ENCODE measurements around the gene HIVEP1. TPM values are rescaled to one million over a fixed set of nuclear protein-coding genes. Genes with fewer than 3 reads are reported as not detected.

The HIVEP1 gene
- total RNA-seq, 2 donors from 2014 or later, result 22.3 to 34.4 TPM

DNA sequence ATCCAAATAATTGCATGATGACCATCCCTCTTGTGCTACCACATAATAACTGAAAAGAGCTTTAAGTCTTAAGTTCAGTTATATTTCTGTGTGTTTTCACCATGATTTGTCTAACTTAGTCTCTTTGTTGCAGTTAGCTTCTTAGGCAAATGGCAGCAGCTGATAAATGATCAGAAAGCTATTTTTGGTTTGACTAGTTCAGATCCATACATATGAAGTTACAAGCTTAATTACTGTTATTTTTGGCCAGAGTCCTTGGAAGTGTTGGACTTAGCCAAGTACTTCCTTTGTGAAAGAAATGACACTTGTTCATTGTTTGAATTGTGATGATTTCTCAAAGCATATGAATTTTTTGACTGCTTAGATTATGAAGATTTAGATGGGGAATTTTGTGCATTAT, 54.2 kb downstream of the HIVEP1 start:
- DNase-seq (ENCODE audit: low spot score) (no peak), ATAC-seq (ENCODE audit: insufficient number of reproducible peaks, low FRiP score, low read depth) (no peak)
- TF ChIP-seq CTCF (IDR thresholded peaks at IDR 0.05), result no peak
- Histone ChIP-seq H3K4me1 (ENCODE audit: control insufficient read depth in 1 of 2, low read depth in 2 of 2) (peaks cover 8 to 9% of the 10 kb centered on the region in 2 donors), H3K27ac (no peak overlapping the region), H3K4me3 (no peak overlapping the region), H3K9me3 (no peaks in the 10 kb centered on the region), H3K36me3 (no peaks in the 10 kb centered on the region), H3K27me3 (replicated peaks; ENCODE audit: insufficient read depth) (no peaks in the 10 kb centered on the region)

DNA sequence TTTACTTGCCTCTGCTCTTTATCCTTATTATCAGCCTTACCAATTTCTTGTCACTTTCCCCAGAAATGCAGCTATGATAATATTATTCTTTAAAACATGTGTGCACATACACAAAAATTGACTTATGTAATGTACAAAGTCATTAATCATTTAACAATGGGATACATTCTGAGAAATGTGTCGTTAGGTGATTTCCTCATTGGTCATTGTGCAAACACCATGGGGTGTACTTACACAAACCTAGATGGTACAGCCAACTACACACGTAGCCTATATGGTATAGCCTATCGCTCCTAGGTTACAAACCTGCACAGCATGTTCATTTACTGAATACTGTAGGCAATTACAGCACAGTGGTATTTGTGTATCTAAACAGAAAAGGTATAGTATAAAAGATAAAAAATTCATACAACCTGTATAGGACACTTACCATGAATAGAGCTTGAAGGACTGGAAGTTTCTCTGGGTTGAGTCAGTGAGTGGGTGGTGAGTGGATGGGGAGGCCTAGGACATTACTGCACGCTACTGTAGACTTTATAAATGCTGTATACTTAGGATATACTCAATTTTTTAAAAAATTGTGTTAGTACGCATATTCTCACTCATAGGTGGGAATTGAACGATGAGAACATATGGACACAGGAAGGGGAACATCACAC, 56.9 kb downstream of the HIVEP1 start:
- ATAC-seq (ENCODE audit: insufficient number of reproducible peaks, low FRiP score, low read depth), result no peak
- H3K27me3 ChIP-seq (replicated peaks; ENCODE audit: insufficient read depth), result no peaks in the 10 kb centered on the region
- no peaks in the 10 kb centered on the region for H3K36me3 ChIP-seq
- H3K4me3 ChIP-seq, result no peak overlapping the region
- TF ChIP-seq CTCF (IDR thresholded peaks at IDR 0.05), result no peak
- H3K27ac ChIP-seq, result no peak overlapping the region
- H3K4me1 ChIP-seq (ENCODE audit: control insufficient read depth in 1 of 2, low read depth in 2 of 2), result peaks cover 8 to 9% of the 10 kb centered on the region in 2 donors
- no peak for DNase-seq (ENCODE audit: low spot score)
- H3K9me3 ChIP-seq, result no peaks in the 10 kb centered on the region

DNA sequence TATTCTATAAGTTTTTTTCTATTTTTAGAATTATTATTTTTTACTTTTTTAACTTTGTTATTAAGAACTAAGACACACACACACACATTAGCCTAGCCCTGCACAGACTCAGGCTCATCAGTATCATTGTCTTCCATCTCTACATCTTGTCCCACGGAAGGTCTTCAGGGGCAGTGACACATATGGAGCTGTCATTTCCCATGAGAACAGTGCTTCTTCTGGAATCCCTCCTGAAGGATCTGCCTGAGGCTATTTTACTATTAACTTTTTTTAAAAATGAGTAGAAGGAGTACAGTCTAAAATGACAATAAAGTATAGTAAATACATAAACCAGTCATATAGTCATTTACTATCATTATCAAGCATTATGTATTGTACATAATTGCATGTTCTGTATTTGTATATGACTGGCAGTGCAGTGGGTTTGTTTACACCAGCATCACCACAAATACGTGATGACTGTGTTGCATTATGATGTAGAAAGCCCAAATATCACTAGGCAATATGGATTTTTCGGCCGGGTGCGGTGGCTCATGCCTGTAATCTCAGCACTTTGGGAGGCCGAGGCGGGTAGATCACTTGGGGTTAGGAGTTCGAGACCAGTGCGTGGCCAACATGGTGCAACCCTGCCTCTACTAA, 57.9 kb downstream of the HIVEP1 start:
- ATAC-seq (ENCODE audit: insufficient number of reproducible peaks, low FRiP score, low read depth), result no peak
- no peak for DNase-seq (ENCODE audit: low spot score)
- no peaks in the 10 kb centered on the region for H3K36me3 ChIP-seq
- TF ChIP-seq CTCF (IDR thresholded peaks at IDR 0.05), result no peak
- H3K4me3 ChIP-seq, result no peak overlapping the region
- peaks cover 8 to 9% of the 10 kb centered on the region in 2 donors for H3K4me1 ChIP-seq (ENCODE audit: control insufficient read depth in 1 of 2, low read depth in 2 of 2)
- no peak overlapping the region for H3K27ac ChIP-seq
- H3K27me3 ChIP-seq (replicated peaks; ENCODE audit: insufficient read depth), result no peaks in the 10 kb centered on the region
- H3K9me3 ChIP-seq, result no peaks in the 10 kb centered on the region

GRCh38 chr6:12071064-12071615, 59.0 kb downstream of the HIVEP1 start:
- no peak for DNase-seq (ENCODE audit: low spot score)
- H3K36me3 ChIP-seq, result no peaks in the 10 kb centered on the region
- H3K4me3 ChIP-seq, result no peak overlapping the region
- no peaks in the 10 kb centered on the region for H3K27me3 ChIP-seq (replicated peaks; ENCODE audit: insufficient read depth)
- no peak for ATAC-seq (ENCODE audit: insufficient number of reproducible peaks, low FRiP score, low read depth)
- peaks cover 3 to 4% of the 10 kb centered on the region in 2 donors for H3K4me1 ChIP-seq (ENCODE audit: control insufficient read depth in 1 of 2, low read depth in 2 of 2)
- no peak overlapping the region for H3K27ac ChIP-seq
- no peak for TF ChIP-seq CTCF (IDR thresholded peaks at IDR 0.05)
- H3K9me3 ChIP-seq, result no peaks in the 10 kb centered on the region

DNA sequence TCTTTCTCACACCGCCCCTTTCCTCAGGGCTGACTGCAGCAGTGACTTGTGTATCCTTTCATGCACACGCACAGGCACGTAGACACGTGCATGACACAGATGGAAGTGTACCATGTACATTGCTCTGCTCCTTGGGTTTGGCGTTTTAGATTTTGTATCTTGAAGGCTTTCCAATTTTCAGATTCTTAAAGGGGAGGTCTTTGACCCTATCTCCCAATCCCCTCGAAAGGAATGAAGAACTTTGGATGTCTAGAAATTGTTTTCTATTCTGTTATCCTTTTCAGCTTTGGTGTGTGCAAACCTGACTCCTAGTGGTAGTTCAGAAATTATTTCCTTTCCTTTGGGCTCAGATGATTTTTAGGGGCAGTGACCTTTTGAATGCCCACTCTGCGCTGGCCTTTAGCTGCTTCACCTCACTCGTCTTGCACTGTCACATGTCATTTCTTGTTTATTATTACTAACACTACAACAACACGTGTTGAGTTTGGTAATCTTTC, 63.0 kb downstream of the HIVEP1 start:
- no peaks in the 10 kb centered on the region for H3K9me3 ChIP-seq
- H3K27me3 ChIP-seq (replicated peaks; ENCODE audit: insufficient read depth), result no peaks in the 10 kb centered on the region
- no peaks in the 10 kb centered on the region for H3K36me3 ChIP-seq
- DNase-seq (ENCODE audit: low spot score) (no peak), ATAC-seq (ENCODE audit: insufficient number of reproducible peaks, low FRiP score, low read depth) (no peak)
- H3K4me3 ChIP-seq, result no peak overlapping the region
- H3K27ac ChIP-seq, result no peak overlapping the region
- TF ChIP-seq CTCF (IDR thresholded peaks at IDR 0.05), result peak; percentile 18
- H3K4me1 ChIP-seq (ENCODE audit: control insufficient read depth in 1 of 2, low read depth in 2 of 2), result peaks cover 0 to 7% of the 10 kb centered on the region in 2 donors
